AG09319 (cell line): ENCODE measurements around the gene NBPF3.

Experiments used
- DNase-seq: peaks from one replicate; pipeline ENCODE4 v3.0.0-alpha.2; 2010; ENCODE audit warnings: low read depth; ENCODE audit errors: extremely low read depth
- CTCF ChIP-seq: IDR thresholded peaks from 2 replicates; pipeline ENCODE4 v1.5.1; 2011; ENCODE audit warnings: low read depth, mild to moderate bottlenecking, inconsistent platforms, low read length, moderate library complexity

The NBPF3 gene

DNA sequence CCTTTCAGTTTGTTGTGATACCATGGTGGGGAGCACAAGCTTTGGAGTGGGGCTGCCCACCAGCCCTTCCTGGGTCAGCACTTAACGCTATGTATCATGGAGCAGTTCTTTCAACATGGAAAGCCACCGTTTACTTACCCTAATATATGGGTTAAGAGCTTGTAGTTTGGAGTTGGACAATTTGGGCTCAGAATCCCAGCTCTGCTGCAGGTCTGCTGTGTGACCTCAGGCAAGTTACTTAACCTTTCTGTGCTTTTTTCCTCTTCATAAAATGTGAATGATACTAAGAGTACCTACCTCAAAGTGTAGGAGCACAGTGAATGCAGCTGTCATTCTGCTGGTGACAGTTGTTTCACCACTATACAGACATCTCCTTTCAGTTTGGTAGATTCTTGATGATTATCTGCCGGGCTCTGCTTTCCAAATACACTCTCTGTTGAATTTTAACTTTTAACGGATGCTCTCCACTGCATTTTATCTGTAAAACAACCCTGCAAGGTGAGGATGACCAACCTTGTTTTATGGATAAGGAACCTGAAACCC lies 93.1 kb downstream of the NBPF3 start:
- no peak for TF ChIP-seq CTCF
- DNase-seq = no peak

- no peak for DNase-seq
- no peak for TF ChIP-seq CTCF
These were observed 94.2 kb downstream of the NBPF3 start for GRCh38 chr1:21534146-21534545.
